HepG2 (cell line): Measurements from ENCODE around the gene SYMPK. TPM values are rescaled to one million over a fixed set of nuclear protein-coding genes. Genes with fewer than 3 reads are reported as not detected.

Experiments
- CEBPB ChIP-seq: IDR thresholded peaks from 2 replicates; pipeline ENCODE4 v1.6.1; 2011; ENCODE audit warnings: low read depth, low read length, improper control_type of control experiment, borderline replicate concordance
- CREM ChIP-seq, 2 experiments: sonication (generic) in 1 of 2; formaldehyde crosslinking in 1 of 2; IDR thresholded peaks; 2 replicates each; pipeline versions ENCODE4 v1.4.0 to v1.6.1; 2016 to 2020; ENCODE audit warnings: antibody characterized with exemption in 1 of 2, mild to moderate bottlenecking in 1 of 2, missing genetic modification reagents in 1 of 2
- EP300 ChIP-seq, 3 experiments: sonication (generic) in 1 of 3; formaldehyde crosslinking in 1 of 3; IDR thresholded peaks; 2 replicates each; pipeline versions ENCODE4 v1.5.1 to v1.6.1; 2011 to 2020; ENCODE audit warnings: low read depth in 2 of 3, low read length in 2 of 3, borderline replicate concordance in 1 of 3, improper control_type of control experiment in 1 of 3, mild to moderate bottlenecking in 1 of 3, missing genetic modification reagents in 1 of 3, moderate library complexity in 1 of 3
- GTF2F1 ChIP-seq: fragments of 150-350 bp; IDR thresholded peaks from 2 replicates; pipeline ENCODE4 v1.6.1; 2014; ENCODE audit warnings: low read length
- HNRNPLL ChIP-seq: fragments of 200-400 bp; formaldehyde crosslinking; IDR thresholded peaks from 2 replicates; pipeline ENCODE4 v1.6.1; 2017; ENCODE audit warnings: mild to moderate bottlenecking, low read depth, low read length; ENCODE audit not compliant: poor library complexity, severe bottlenecking
- KMT2A ChIP-seq: sonication (generic); formaldehyde crosslinking; IDR thresholded peaks from 2 replicates; pipeline ENCODE4 v1.4.0; 2020; ENCODE audit warnings: missing genetic modification reagents
- LBX2 ChIP-seq: sonication (generic); formaldehyde crosslinking; IDR thresholded peaks from 2 replicates; pipeline ENCODE4 v1.5.0; 2020; ENCODE audit warnings: missing genetic modification reagents, mild to moderate bottlenecking, borderline replicate concordance
- RBFOX2 ChIP-seq: fragments of 200-400 bp; formaldehyde crosslinking; IDR thresholded peaks from 2 replicates; pipeline ENCODE4 v1.6.1; 2017; ENCODE audit warnings: low read depth, mild to moderate bottlenecking, low read length
- REXO4 ChIP-seq: sonication (generic); formaldehyde crosslinking; IDR thresholded peaks from 2 replicates; pipeline ENCODE4 v1.8.0; 2022; ENCODE audit warnings: missing genetic modification reagents, mild to moderate bottlenecking, borderline replicate concordance
- SALL2 ChIP-seq: sonication (generic); formaldehyde crosslinking; IDR thresholded peaks from 2 replicates; pipeline ENCODE4 v1.8.1; 2023; ENCODE audit warnings: mild to moderate bottlenecking, missing genetic modification reagents, inconsistent platforms
- SIX1 ChIP-seq: sonication (generic); formaldehyde crosslinking; IDR thresholded peaks from 2 replicates; pipeline ENCODE4 v1.4.0; 2020; ENCODE audit warnings: missing genetic modification reagents, borderline replicate concordance
- SNRNP70 ChIP-seq: fragments of 200-400 bp; formaldehyde crosslinking; IDR thresholded peaks from 2 replicates; pipeline ENCODE4 v1.6.1; 2017; ENCODE audit warnings: mild to moderate bottlenecking, low read depth, low read length, moderate library complexity
- SP5 ChIP-seq: IDR thresholded peaks from 2 replicates; pipeline ENCODE4 v1.6.1; 2016; ENCODE audit warnings: low read depth, borderline replicate concordance
- ZFP36L1 ChIP-seq: sonication (generic); formaldehyde crosslinking; IDR thresholded peaks from 2 replicates; pipeline ENCODE4 v1.8.0; 2022; ENCODE audit warnings: mild to moderate bottlenecking, missing genetic modification reagents, moderate library complexity
- ZFP82 ChIP-seq: sonication (generic); formaldehyde crosslinking; IDR thresholded peaks from 2 replicates; pipeline ENCODE4 v1.5.1; 2020; ENCODE audit warnings: mild to moderate bottlenecking, missing genetic modification reagents, borderline replicate concordance
- ZMAT3 ChIP-seq: sonication (generic); formaldehyde crosslinking; conservative IDR thresholded peaks from 2 replicates; pipeline ENCODE4 v1.7.0; 2021; ENCODE audit warnings: missing genetic modification reagents
- ZNF207 ChIP-seq: fragments of 450-650 bp; IDR thresholded peaks from 2 replicates; pipeline ENCODE4 v1.6.1; 2016; ENCODE audit warnings: antibody characterized with exemption, borderline replicate concordance
- ZNF337 ChIP-seq: sonication (generic); formaldehyde crosslinking; IDR thresholded peaks from 2 replicates; pipeline ENCODE4 v1.5.1; 2020; ENCODE audit warnings: missing genetic modification reagents, low read depth, mild to moderate bottlenecking, borderline replicate concordance
- ZNF430 ChIP-seq: sonication (generic); formaldehyde crosslinking; IDR thresholded peaks from 2 replicates; pipeline ENCODE4 v1.9.0; 2021; ENCODE audit warnings: mild to moderate bottlenecking, missing genetic modification reagents
- ZNF530 ChIP-seq: sonication (generic); formaldehyde crosslinking; IDR thresholded peaks from 2 replicates; pipeline ENCODE4 v1.5.0; 2020; ENCODE audit warnings: low read depth, mild to moderate bottlenecking, missing genetic modification reagents
- ZNF615 ChIP-seq: sonication (generic); formaldehyde crosslinking; IDR thresholded peaks from 2 replicates; pipeline ENCODE4 v1.5.0; 2020; ENCODE audit warnings: mild to moderate bottlenecking, missing genetic modification reagents, borderline replicate concordance
- ZNF747 ChIP-seq: sonication (generic); formaldehyde crosslinking; IDR thresholded peaks from 2 replicates; pipeline ENCODE4 v1.8.1; 2023; ENCODE audit warnings: missing genetic modification reagents, mild to moderate bottlenecking, borderline replicate concordance
- ZNF816 ChIP-seq: sonication (generic); formaldehyde crosslinking; IDR thresholded peaks from 2 replicates; pipeline ENCODE4 v1.8.0; 2022; ENCODE audit warnings: missing genetic modification reagents, mild to moderate bottlenecking, borderline replicate concordance
- ZSCAN9 ChIP-seq: IDR thresholded peaks from 2 replicates; pipeline ENCODE4 v1.6.1; 2016; ENCODE audit warnings: borderline replicate concordance
- ZXDC ChIP-seq: sonication (generic); formaldehyde crosslinking; IDR thresholded peaks from 2 replicates; pipeline ENCODE4 v1.5.0; 2020; ENCODE audit warnings: mild to moderate bottlenecking, missing genetic modification reagents
- polyA plus RNA-seq, 8 experiments: library from polyadenylated mRNA; depleted of rRNA in 3 of 8; stranded (reverse) in 7 of 8; unstranded in 1 of 8; fragments of >200 nt; fragmentation: Illumina TruSeq in 4 of 8; extraction: Trizol in 4 of 8; gene quantifications; 2 replicates each; pipeline versions ENCODE4 v1.2.1 to v1.2.3, GENCODE V29; 2011 to 2016; ENCODE audit warnings: low read depth in 4 of 8, missing spikeins in 1 of 8, mixed read lengths in 1 of 8; ENCODE audit not compliant: insufficient read depth in 1 of 8
- total RNA-seq, 5 experiments: library from RNA; depleted of rRNA; stranded (reverse); fragments of >200 nt; fragmentation: Illumina TruSeq; extraction: Trizol; gene quantifications; 2 replicates each; pipeline ENCODE4 v1.2.3, GENCODE V29; 2016; ENCODE audit warnings: low read depth in 1 of 5
- TF ChIP-seq, protein P1 (sequence below): sonication (generic); formaldehyde crosslinking; IDR thresholded peaks from 2 replicates; pipeline ENCODE4 v1.5.1; 2020; ENCODE audit warnings: missing genetic modification reagents, mild to moderate bottlenecking, borderline replicate concordance

SYMPK gene
- total and polyA plus RNA-seq, 2 of the 13 experiments (the other 11 are each of a cell fraction or from before 2014, with no cell fraction given): 21.9 to 55.7 TPM

- TF ChIP-seq REXO4 (CRISPR knock-in tag) (no peak), SNRNP70 (no peak), ZXDC (no peak), ZNF530 (CRISPR knock-in tag) (no peak), LBX2 (CRISPR knock-in tag) (no peak), SIX1 (CRISPR knock-in tag) (peak; percentile 90), ZFP82 (no peak), ZSCAN9 (CRISPR knock-in tag) (no peak), HNRNPLL (no peak), ZNF430 (CRISPR knock-in tag) (no peak), EP300 (IDR thresholded peaks at IDR 0.05; ENCODE audit: low read depth in 2 of 2, low read length in 2 of 2) (no peak), EP300 (CRISPR knock-in tag; IDR thresholded peaks at IDR 0.05; ENCODE audit: borderline replicate concordance) (no peak), ZMAT3 (CRISPR knock-in tag) (no peak), ZFP36L1 (CRISPR knock-in tag) (0 out of 2 replicates have a peak, but pooled peaks have one; percentile 44), KMT2A (CRISPR knock-in tag) (no peak; the same call in 1 of the 2 replicates), CEBPB (peak; percentile 27; the same call in 1 of the 2 replicates), GTF2F1 (no peak), SALL2 (CRISPR knock-in tag) (no peak), ZNF207 (no peak), ZNF747 (CRISPR knock-in tag) (peak; percentile 57; the same call in 1 of the 2 replicates), SP5 (peak; percentile 56; the same call in 1 of the 2 replicates), ZNF816 (CRISPR knock-in tag) (no peak), RBFOX2 (no peak), ZNF337 (CRISPR knock-in tag) (no peak), CREM (IDR thresholded peaks at IDR 0.05) (no peak), CREM (CRISPR knock-in tag; IDR thresholded peaks at IDR 0.05) (no peak), ZNF615 (CRISPR knock-in tag) (no peak)
- TF ChIP-seq, protein P1, sequence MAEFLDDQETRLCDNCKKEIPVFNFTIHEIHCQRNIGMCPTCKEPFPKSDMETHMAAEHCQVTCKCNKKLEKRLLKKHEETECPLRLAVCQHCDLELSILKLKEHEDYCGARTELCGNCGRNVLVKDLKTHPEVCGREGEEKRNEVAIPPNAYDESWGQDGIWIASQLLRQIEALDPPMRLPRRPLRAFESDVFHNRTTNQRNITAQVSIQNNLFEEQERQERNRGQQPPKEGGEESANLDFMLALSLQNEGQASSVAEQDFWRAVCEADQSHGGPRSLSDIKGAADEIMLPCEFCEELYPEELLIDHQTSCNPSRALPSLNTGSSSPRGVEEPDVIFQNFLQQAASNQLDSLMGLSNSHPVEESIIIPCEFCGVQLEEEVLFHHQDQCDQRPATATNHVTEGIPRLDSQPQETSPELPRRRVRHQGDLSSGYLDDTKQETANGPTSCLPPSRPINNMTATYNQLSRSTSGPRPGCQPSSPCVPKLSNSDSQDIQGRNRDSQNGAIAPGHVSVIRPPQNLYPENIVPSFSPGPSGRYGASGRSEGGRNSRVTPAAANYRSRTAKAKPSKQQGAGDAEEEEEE: no peak
These were observed 95.5 kb downstream of the SYMPK start (continued) for GRCh38 chr19:45767410-45767880.
